Activated CD4-positive, alpha-beta T cell treated with anti-CD3 and anti-CD28 coated beads, Interleukin-2, amount 50 U/mL, for 24 hours (primary cell): ENCODE data around the gene RAB25.

Experiments used
- DNase-seq, 2 donors: peaks; one replicate each; pipeline ENCODE4 v3.0.0-alpha.2; 2020; ENCODE audit warnings: low read depth in 1 of 2, low spot score in 1 of 2

The RAB25 gene

GRCh38 chr1:156100205-156100995, 39.4 kb downstream of the RAB25 start:
- DNase-seq, result no peak

- no peak for DNase-seq
Observed at GRCh38 chr1:156101880-156102279, 40.9 kb downstream of the RAB25 start.

GRCh38 chr1:156102633-156103511, 41.9 kb downstream of the RAB25 start:
- no peak for DNase-seq

GRCh38 chr1:156103521-156103947, 42.6 kb downstream of the RAB25 start:
- DNase-seq, result no peak

- no peak for DNase-seq
Observed at GRCh38 chr1:156104065-156104810, 43.3 kb downstream of the RAB25 start.

GRCh38 chr1:156104861-156105832, 44.2 kb downstream of the RAB25 start:
- DNase-seq, result no peak

GRCh38 chr1:156106624-156107488, 45.9 kb downstream of the RAB25 start:
- DNase-seq, result no peak

GRCh38 chr1:156108057-156108456, 47.1 kb downstream of the RAB25 start:
- no peak for DNase-seq

- no peak for DNase-seq
Observed at GRCh38 chr1:156108664-156109241, 47.8 kb downstream of the RAB25 start.

GRCh38 chr1:156110252-156110651, 49.3 kb downstream of the RAB25 start:
- DNase-seq, result no peak

- no peak for DNase-seq
Observed at GRCh38 chr1:156111355-156111962, 50.5 kb downstream of the RAB25 start.

GRCh38 chr1:156112276-156113137, 51.5 kb downstream of the RAB25 start:
- DNase-seq, result no peak

GRCh38 chr1:156113282-156113950, 52.5 kb downstream of the RAB25 start:
- no peak for DNase-seq

GRCh38 chr1:156114101-156114918, 53.4 kb downstream of the RAB25 start, which contains the start of gene LMNA:
LMNA (plus strand) TSS chr1:156114711; CDS start chr1:156114919, 208 bp downstream.
- DNase-seq, result peak; percentile 56 to 73

GRCh38 chr1:156114919-156115513, 54.1 kb downstream of the RAB25 start:
- DNase-seq, result no peak
